ENCODE results near the gene XPO5.

- TF ChIP-seq GATA2 (IDR thresholded peaks at IDR 0.05; ENCODE audit: low read depth, low read length) (no peak), GATA3 (IDR thresholded peaks at IDR 0.05; ENCODE audit: low read depth, low read length) (no peak)
Observed at GRCh38 chr6:43575105-43575771, 600 bp downstream of the XPO5 start.

Measured in SH-SY5Y (cell line).